IMR-90 (cell line): Measurements from ENCODE around the gene HMOX2. TPM values are rescaled to one million over a fixed set of nuclear protein-coding genes. Genes with fewer than 3 reads are reported as not detected.

Experiments
- ATAC-seq: fragments of 200-7000 bp; cut with Tn5 transposase; 2 replicates; pipeline ENCODE4 v1.9.1; 2020; ENCODE audit warnings: low read depth, mild to moderate bottlenecking, moderate library complexity
- BruUV-seq: library from RNA; stranded (reverse); fragments of 400-500 nt; replicated peaks from 2 replicates; lab custom pipeline; 2021; lab: Mats Ljungman, UMichigan
- CTCF ChIA-PET: fragments of 300-600 bp; formaldehyde crosslinking; extraction: SDS; loops from one replicate; lab custom pipeline; 2021; ENCODE audit warnings: antibody characterized with exemption; lab: Yijun Ruan, JAX
- POLR2A ChIA-PET: fragments of 300-600 bp; sonication (Branson Sonifier 250); formaldehyde crosslinking; loops from one replicate; lab custom pipeline; 2022; ENCODE audit warnings: antibody characterized with exemption; ENCODE audit not compliant: unreplicated experiment; lab: Charles Lee
- DNase-seq: peaks from one replicate; pipeline ENCODE4 v3.0.0; 2013
- H2AFZ ChIP-seq: replicated peaks from 2 replicates; pipeline ENCODE3; 2013; ENCODE audit warnings: low read length, mild to moderate bottlenecking; ENCODE audit not compliant: poor library complexity
- H2AK5ac ChIP-seq: 2 replicates; pipeline ENCODE4 v1.6.1; 2013; ENCODE audit warnings: low read depth, low read length, inconsistent platforms
- H2AK9ac ChIP-seq: replicated peaks from 2 replicates; pipeline ENCODE3; 2013; ENCODE audit warnings: mild to moderate bottlenecking, low read depth, low read length, moderate library complexity; ENCODE audit not compliant: poor library complexity
- H2BK120ac ChIP-seq: 2 replicates; pipeline ENCODE4 v1.6.1; 2013; ENCODE audit warnings: low read depth, low read length, inconsistent platforms
- H2BK15ac ChIP-seq: 3 replicates; pipeline ENCODE4 v1.6.1; 2013; ENCODE audit warnings: low read depth, low read length, inconsistent platforms
- H2BK20ac ChIP-seq: 2 replicates; pipeline ENCODE4 v1.6.1; 2013; ENCODE audit warnings: low read depth, mild to moderate bottlenecking, inconsistent platforms, low read length, moderate library complexity
- H2BK5ac ChIP-seq: 2 replicates; pipeline ENCODE4 v1.6.1; 2013; ENCODE audit warnings: mild to moderate bottlenecking, low read depth, low read length, inconsistent platforms; ENCODE audit not compliant: poor library complexity, severe bottlenecking
- H3K14ac ChIP-seq: replicated peaks from 2 replicates; pipeline ENCODE4 v1.6.1; 2013; ENCODE audit warnings: low read depth, low read length, inconsistent platforms
- H3K18ac ChIP-seq: 2 replicates; pipeline ENCODE4 v1.6.1; 2013; ENCODE audit warnings: low read depth, low read length, control low read depth
- H3K23ac ChIP-seq: 2 replicates; pipeline ENCODE4 v1.6.1; 2013; ENCODE audit warnings: low read depth, low read length, inconsistent platforms
- H3K27ac ChIP-seq: 2 replicates; pipeline ENCODE4 v1.5.1; 2013; ENCODE audit warnings: mild to moderate bottlenecking, control low read depth, low read length; ENCODE audit not compliant: insufficient read depth
- H3K27me3 ChIP-seq: 2 replicates; pipeline ENCODE4 v1.6.1; 2013; ENCODE audit warnings: low read length; ENCODE audit not compliant: control insufficient read depth, insufficient read depth
- H3K36me3 ChIP-seq: 2 replicates; pipeline ENCODE4 v1.6.1; 2013; ENCODE audit warnings: low read length, mixed read lengths; ENCODE audit not compliant: control insufficient read depth, insufficient read depth
- H3K4ac ChIP-seq: 2 replicates; pipeline ENCODE4 v1.6.1; 2013; ENCODE audit warnings: low read depth, low read length, inconsistent platforms
- H3K4me1 ChIP-seq: 2 replicates; pipeline ENCODE4 v1.6.1; 2013; ENCODE audit warnings: low read length, mixed read lengths; ENCODE audit not compliant: control insufficient read depth, insufficient read depth
- H3K4me2 ChIP-seq: 2 replicates; pipeline ENCODE4 v1.6.1; 2013; ENCODE audit warnings: low read depth, mild to moderate bottlenecking, control low read depth, low read length, moderate library complexity
- H3K4me3 ChIP-seq: 2 replicates; pipeline ENCODE4 v1.5.1; 2013; ENCODE audit warnings: low read depth, mild to moderate bottlenecking, control low read depth, low read length, moderate library complexity; ENCODE audit not compliant: insufficient read depth
- H3K56ac ChIP-seq: 2 replicates; pipeline ENCODE4 v1.6.1; 2013; ENCODE audit warnings: low read length, inconsistent platforms; ENCODE audit not compliant: insufficient read depth; ENCODE audit errors: extremely low read depth
- H3K79me1 ChIP-seq, 2 experiments: 2 replicates each; pipeline ENCODE4 v1.6.1; 2013; ENCODE audit warnings: low read length in 2 of 2, inconsistent platforms in 1 of 2, low read depth in 1 of 2
- H3K9ac ChIP-seq: 2 replicates; pipeline ENCODE4 v1.6.1; 2013; ENCODE audit warnings: low read depth, low read length, control low read depth
- H3K9me1 ChIP-seq: 2 replicates; pipeline ENCODE4 v1.6.1; 2013; ENCODE audit warnings: low read length, inconsistent platforms; ENCODE audit not compliant: insufficient read depth
- H3K9me3 ChIP-seq: 2 replicates; pipeline ENCODE4 v1.6.1; 2013; ENCODE audit warnings: low read length; ENCODE audit not compliant: control insufficient read depth, insufficient read depth
- H4K20me1 ChIP-seq: 2 replicates; pipeline ENCODE4 v1.6.1; 2013; ENCODE audit warnings: low read length, inconsistent platforms; ENCODE audit not compliant: insufficient read depth
- H4K5ac ChIP-seq: 2 replicates; pipeline ENCODE4 v1.6.1; 2013; ENCODE audit warnings: mild to moderate bottlenecking, low read depth, low read length, control low read depth
- H4K8ac ChIP-seq, 2 experiments: 2 replicates each; pipeline ENCODE4 v1.6.1; 2013; ENCODE audit warnings: low read depth in 2 of 2, low read length in 2 of 2, control low read depth in 1 of 2, inconsistent platforms in 1 of 2
- H4K91ac ChIP-seq: 2 replicates; pipeline ENCODE4 v1.6.1; 2013; ENCODE audit warnings: low read depth, low read length, inconsistent platforms; ENCODE audit not compliant: insufficient read depth
- CEBPB ChIP-seq: IDR thresholded peaks from 2 replicates; pipeline ENCODE4 v1.6.1; 2012; ENCODE audit warnings: low read depth, low read length, improper control_type of control experiment
- FOS ChIP-seq: fragments of 150-350 bp; IDR thresholded peaks from 2 replicates; pipeline ENCODE4 v1.6.1; 2016; ENCODE audit warnings: low read depth, low read length
- MAFK ChIP-seq: IDR thresholded peaks from 2 replicates; pipeline ENCODE4 v1.6.1; 2012; ENCODE audit warnings: low read depth, low read length, improper control_type of control experiment
- MXI1 ChIP-seq: IDR thresholded peaks from 2 replicates; pipeline ENCODE4 v1.6.1; 2012; ENCODE audit warnings: low read depth, mild to moderate bottlenecking, low read length, moderate library complexity, borderline replicate concordance
- NFE2L2 ChIP-seq: fragments of 150-350 bp; IDR thresholded peaks from 2 replicates; pipeline ENCODE4 v1.6.1; 2016; ENCODE audit warnings: low read depth, mild to moderate bottlenecking, low read length
- POLR2A ChIP-seq: IDR thresholded peaks from 2 replicates; pipeline ENCODE4 v1.6.1; 2012; ENCODE audit warnings: mild to moderate bottlenecking, low read depth, low read length
- RAD21 ChIP-seq: IDR thresholded peaks from 2 replicates; pipeline ENCODE4 v1.6.1; 2012; ENCODE audit warnings: low read length, improper control_type of control experiment
- RCOR1 ChIP-seq: IDR thresholded peaks from 2 replicates; pipeline ENCODE4 v1.6.1; 2012; ENCODE audit warnings: mild to moderate bottlenecking, low read length, improper control_type of control experiment; ENCODE audit not compliant: insufficient replicate concordance
- RFX5 ChIP-seq: IDR thresholded peaks from 2 replicates; pipeline ENCODE4 v1.8.0; 2012; ENCODE audit warnings: low read depth, mild to moderate bottlenecking, low read length, moderate library complexity
- SMC3 ChIP-seq: fragments of 150-350 bp; IDR thresholded peaks from 2 replicates; pipeline ENCODE4 v1.6.1; 2016; ENCODE audit warnings: low read depth, mild to moderate bottlenecking, antibody characterized with exemption, low read length, moderate library complexity
- WGBS, 2 experiments: methylation state at CpG; one replicate each; pipeline versions ENCODE4 v1.1.5 to v1.1.7; 2013; ENCODE audit warnings: missing lambda C conversion rate in 2 of 2; ENCODE audit not compliant: insufficient read length in 1 of 2; ENCODE audit errors: extremely low coverage in 2 of 2; 5-methylcytosine and 5-hydroxymethylcytosine counted together
- dilution Hi-C: fragments of 300-500 bp; cut with HindIII; formaldehyde crosslinking; loops from one replicate; pipeline ENCODE4 v1.14.3; 2018; ENCODE audit warnings: low sequenced_read_pairs; ENCODE audit not compliant: unreplicated experiment
- in situ Hi-C: fragments of 300-500 bp; cut with MboI; formaldehyde crosslinking; loops from 3 replicates; pipeline ENCODE4 v1.14.3; 2019; ENCODE audit warnings: low sequenced_read_pairs, inconsistent platforms, mixed read lengths
- intact Hi-C: fragments of 100-400 bp; cut with micrococcal nuclease; formaldehyde crosslinking; loops from 2 replicates; pipeline ENCODE4 v1.10.0; 2022
- microRNA-seq, 2 experiments: library from miRNA; stranded (forward) in 1 of 2; unstranded in 1 of 2; fragments of 10-50 nt in 1 of 2; fragments of <30 nt in 1 of 2; gene quantifications in 1 of 2; microRNA quantifications in 1 of 2; one replicate each; pipeline versions ENCODE3 to v1.1.0; 2013 to 2020; ENCODE audit not compliant: insufficient read depth in 1 of 2, insufficient read length in 1 of 2, unreplicated experiment in 1 of 2
- polyA plus RNA-seq, 3 experiments: library from polyadenylated mRNA; depleted of rRNA; stranded (reverse); fragments of >200 nt; gene quantifications; 2 replicates each; pipeline ENCODE4 v1.2.3, GENCODE V29; 2012; ENCODE audit warnings: low replicate concordance in 1 of 3
- small RNA-seq, 5 experiments: library from RNA; depleted of rRNA; stranded (forward); fragments of <200 nt; gene quantifications; one replicate each; pipeline ENCODE3, GENCODE V24; 2012
- total RNA-seq: library from RNA; depleted of rRNA; stranded (reverse); fragments of >200 nt; gene quantifications from 2 replicates; pipeline ENCODE4 v1.2.3, GENCODE V29; 2012; rRNA removed
- TF ChIP-seq, protein P1 (sequence below): fragments of 150-350 bp; IDR thresholded peaks from 2 replicates; pipeline ENCODE4 v1.6.1; 2016; ENCODE audit warnings: low read depth, mild to moderate bottlenecking, low read length, moderate library complexity, borderline replicate concordance

Gene HMOX2
- total and polyA plus RNA-seq, 2 of the 4 experiments (the other 2 are of a cell fraction) = 93.9 to 98.8 TPM

GRCh38 chr16:4557973-4558372 is 81.8 kb downstream of the HMOX2 start:
- Histone ChIP-seq H3K23ac (no peak overlapping the region), H4K5ac (no peak overlapping the region), H3K4me1 (no peaks in the 10 kb centered on the region), H3K14ac (no peak overlapping the region), H3K27me3 (peaks cover 41% of the 10 kb centered on the region), H3K56ac (no peak overlapping the region), H4K91ac (no peak overlapping the region), H4K8ac (no peak overlapping the region), H2AK9ac (no peak overlapping the region), H2AK5ac (no peak overlapping the region), H2BK20ac (no peak overlapping the region), H3K79me1 (no peaks in the 10 kb centered on the region), H3K4me3 (no peak overlapping the region), H3K4ac (no peak overlapping the region), H2BK120ac (no peak overlapping the region), H2BK5ac (no peak overlapping the region), H3K18ac (no peak overlapping the region), H3K9me1 (no peaks in the 10 kb centered on the region), H2AFZ (peak overlapping the region; percentile 67), H3K9me3 (no peaks in the 10 kb centered on the region), H2BK15ac (no peak overlapping the region), H3K4me2 (no peak overlapping the region), H3K36me3 (no peaks in the 10 kb centered on the region), H3K27ac (no peak overlapping the region), H4K20me1 (no peaks in the 10 kb centered on the region), H3K9ac (no peak overlapping the region)
- ChIA-PET CTCF (no interaction called here), POLR2A (no interaction called here)
- TF ChIP-seq, protein P1, sequence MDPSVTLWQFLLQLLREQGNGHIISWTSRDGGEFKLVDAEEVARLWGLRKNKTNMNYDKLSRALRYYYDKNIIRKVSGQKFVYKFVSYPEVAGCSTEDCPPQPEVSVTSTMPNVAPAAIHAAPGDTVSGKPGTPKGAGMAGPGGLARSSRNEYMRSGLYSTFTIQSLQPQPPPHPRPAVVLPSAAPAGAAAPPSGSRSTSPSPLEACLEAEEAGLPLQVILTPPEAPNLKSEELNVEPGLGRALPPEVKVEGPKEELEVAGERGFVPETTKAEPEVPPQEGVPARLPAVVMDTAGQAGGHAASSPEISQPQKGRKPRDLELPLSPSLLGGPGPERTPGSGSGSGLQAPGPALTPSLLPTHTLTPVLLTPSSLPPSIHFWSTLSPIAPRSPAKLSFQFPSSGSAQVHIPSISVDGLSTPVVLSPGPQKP = no peak
- TF ChIP-seq RAD21 (no peak), RFX5 (no peak), MXI1 (no peak), NFE2L2 (no peak), CEBPB (no peak), SMC3 (no peak), MAFK (no peak), FOS (no peak), POLR2A (no peak), RCOR1 (no peak)
- BruUV-seq = no TSS peak
- intact Hi-C loops (no loop called here), in situ Hi-C loops (no loop called here), dilution Hi-C loops (no loop called here)
- DNase-seq = no peak
- ATAC-seq = no peak
- WGBS, 2 experiments = 67% methylated on average over 4 of the region's 10 CpGs; no CpG with 5 or more reads in 1 of the 2 experiments

Small RNAs within 50 kb of the gene (microRNA-seq; reads per million reads assigned to microRNA genes)
- not detected for gene AC012676.2 (ENCODE audit: insufficient read depth, insufficient read length)

Small RNAs within 50 kb of the gene (small RNA-seq; reads per million reads assigned to genes)
- 0 reads per million in 5 experiments for gene AC012676.2

Other genes with a start within 250 kb of the HMOX2 start
- gene SRL, start 234.3 kb upstream of the HMOX2 start, total RNA-seq = under 0.01 TPM in 1 of 2 replicates, not detected in the other
- gene SRL, start 234.3 kb upstream of the HMOX2 start, polyA plus RNA-seq (2012; rRNA removed) = 0.04 and 0.14 TPM in 2 replicates
- 7.3 and 7.8 TPM in 2 replicates for gene TFAP4, start 203.4 kb upstream of the HMOX2 start, total RNA-seq
- gene TFAP4, start 203.4 kb upstream of the HMOX2 start, polyA plus RNA-seq (2012; rRNA removed) = 5.6 and 7.0 TPM in 2 replicates
- 0.36 and 0.56 TPM in 2 replicates for gene GLIS2, start 160.3 kb upstream of the HMOX2 start, total RNA-seq
- gene GLIS2, start 160.3 kb upstream of the HMOX2 start, polyA plus RNA-seq (2012; rRNA removed) = 8.4 and 9.0 TPM in 2 replicates
- 17.9 and 25.6 TPM in 2 replicates for gene PAM16, start 125.1 kb upstream of the HMOX2 start, total RNA-seq
- gene PAM16, start 125.1 kb upstream of the HMOX2 start, polyA plus RNA-seq (2012; rRNA removed) = 48.4 and 69.5 TPM in 2 replicates
- gene VASN, start 104.5 kb upstream of the HMOX2 start, total RNA-seq = 9.3 and 10.3 TPM in 2 replicates
- 83.8 and 87.2 TPM in 2 replicates for gene VASN, start 104.5 kb upstream of the HMOX2 start, polyA plus RNA-seq (2012; rRNA removed)
- 6.3 and 7.8 TPM in 2 replicates for gene CORO7, start 59.8 kb upstream of the HMOX2 start, total RNA-seq
- 23.6 and 26.7 TPM in 2 replicates for gene CORO7, start 59.8 kb upstream of the HMOX2 start, polyA plus RNA-seq (2012; rRNA removed)
- gene DNAJA3, start 50.5 kb upstream of the HMOX2 start, total RNA-seq = 36.9 and 38.0 TPM in 2 replicates
- 40.2 TPM in 2 replicates for gene DNAJA3, start 50.5 kb upstream of the HMOX2 start, polyA plus RNA-seq (2012; rRNA removed)
- 67.6 and 73.6 TPM in 2 replicates for gene NMRAL1, start 1.8 kb upstream of the HMOX2 start, total RNA-seq
- 48.6 and 52.4 TPM in 2 replicates for gene NMRAL1, start 1.8 kb upstream of the HMOX2 start, polyA plus RNA-seq (2012; rRNA removed)
- 4.2 and 4.8 TPM in 2 replicates for gene CDIP1, start 62.4 kb downstream of the HMOX2 start, total RNA-seq
- 14.6 and 15.8 TPM in 2 replicates for gene CDIP1, start 62.4 kb downstream of the HMOX2 start, polyA plus RNA-seq (2012; rRNA removed)
- gene C16orf96, start 79.9 kb downstream of the HMOX2 start, total RNA-seq = not detected in 2 replicates
- not detected in 2 replicates for gene C16orf96, start 79.9 kb downstream of the HMOX2 start, polyA plus RNA-seq (2012; rRNA removed)
- gene UBALD1, start 138.5 kb downstream of the HMOX2 start, total RNA-seq = 1.3 and 1.9 TPM in 2 replicates
- 14.5 and 20.5 TPM in 2 replicates for gene UBALD1, start 138.5 kb downstream of the HMOX2 start, polyA plus RNA-seq (2012; rRNA removed)
- gene MGRN1, start 148.4 kb downstream of the HMOX2 start, total RNA-seq = 11.7 and 13.9 TPM in 2 replicates
- 26.7 and 32.7 TPM in 2 replicates for gene MGRN1, start 148.4 kb downstream of the HMOX2 start, polyA plus RNA-seq (2012; rRNA removed)
- gene NUDT16L1, start 217.2 kb downstream of the HMOX2 start, total RNA-seq = 22.9 and 28.3 TPM in 2 replicates
- gene NUDT16L1, start 217.2 kb downstream of the HMOX2 start, polyA plus RNA-seq (2012; rRNA removed) = 44.3 and 63.8 TPM in 2 replicates